ENCODE data around the gene WFDC10A. TPM values are rescaled to one million over a fixed set of nuclear protein-coding genes. Genes with fewer than 3 reads are reported as not detected.
"Not testable (repeated sequence)": the region's sequence is repeated elsewhere in the genome, so short reads cannot be mapped to it uniquely, and the experiment has no call there.

Gene WFDC10A
- total RNA-seq (2014; rRNA removed; shearing (Covaris generic)), result not detected in 2 replicates

DNA sequence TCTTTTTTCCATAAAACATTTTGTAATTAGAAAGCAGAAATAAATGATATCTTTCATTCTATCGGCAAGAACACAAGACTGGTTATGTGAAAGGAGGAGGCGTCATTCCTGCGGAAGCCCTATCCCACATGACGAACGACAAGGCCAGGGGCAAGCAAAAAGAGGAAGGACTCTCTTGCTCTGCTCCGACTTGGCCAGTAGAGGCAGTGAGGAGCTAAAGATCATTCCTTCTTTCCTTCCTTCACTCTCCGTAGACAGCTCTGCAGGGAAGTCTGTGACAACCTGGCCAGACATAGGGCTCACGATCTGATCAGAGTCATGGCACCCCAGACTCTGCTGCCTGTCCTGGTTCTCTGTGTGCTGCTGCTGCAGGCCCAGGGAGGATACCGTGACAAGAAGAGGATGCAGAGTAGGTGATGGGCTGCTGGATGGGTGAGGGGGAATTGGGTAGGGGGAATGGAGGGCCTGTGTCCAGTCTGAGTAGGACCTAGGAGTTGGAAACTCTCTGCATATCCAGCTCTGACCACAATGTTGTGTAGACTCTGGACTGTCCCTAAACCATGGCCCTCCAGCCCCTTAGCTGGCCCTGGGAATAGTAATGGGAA lies at the start of gene WFDC10A:
WFDC10A (plus strand) TSS at position 244 of the 605 bp plus-strand sequence; CDS start at position 319, 75 bp downstream.
- peak; percentile 38 for DNase-seq (ENCODE audit: low read depth)

DNA sequence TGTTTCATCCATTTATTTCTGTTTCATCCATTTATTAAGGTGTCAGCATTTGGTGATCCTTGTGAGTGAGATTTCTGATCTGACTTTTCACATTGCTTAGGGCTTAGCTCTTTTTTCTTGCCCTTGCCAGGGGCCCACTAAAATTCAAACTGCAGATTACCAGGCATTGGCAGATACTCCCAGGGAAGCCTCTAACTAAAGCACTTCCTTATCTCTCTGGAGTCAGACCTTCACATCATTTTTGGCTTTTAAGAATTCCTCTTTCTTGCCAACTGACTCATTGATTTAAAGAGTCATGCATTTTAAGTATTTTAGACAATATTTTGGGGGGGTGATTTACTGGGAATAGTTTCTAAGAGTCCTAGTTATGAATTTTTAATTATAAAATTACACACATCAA lies 47.8 kb upstream of the WFDC10A start:
- no peak for DNase-seq (ENCODE audit: low read depth)

DNA sequence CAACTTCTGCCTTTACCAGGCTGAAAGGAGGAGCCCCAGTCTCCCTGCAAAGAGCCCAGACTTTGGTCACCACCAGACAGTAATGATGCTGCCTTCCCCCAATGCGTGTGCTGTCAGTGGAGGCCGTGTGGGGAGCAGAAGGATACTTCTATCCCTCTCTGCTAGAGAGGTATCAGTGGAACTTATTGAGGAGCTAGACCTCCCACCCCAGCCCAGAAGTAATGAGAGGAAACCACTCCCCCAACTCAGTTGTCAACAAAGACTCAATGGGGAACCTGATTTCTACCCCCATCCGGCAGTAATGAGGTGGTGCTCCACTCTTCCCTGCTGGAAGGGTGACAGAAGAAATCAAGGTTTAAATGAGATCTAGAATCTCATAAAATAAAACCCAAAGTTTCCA lies 46.0 kb upstream of the WFDC10A start:
- DNase-seq (ENCODE audit: low read depth), result no peak

DNA sequence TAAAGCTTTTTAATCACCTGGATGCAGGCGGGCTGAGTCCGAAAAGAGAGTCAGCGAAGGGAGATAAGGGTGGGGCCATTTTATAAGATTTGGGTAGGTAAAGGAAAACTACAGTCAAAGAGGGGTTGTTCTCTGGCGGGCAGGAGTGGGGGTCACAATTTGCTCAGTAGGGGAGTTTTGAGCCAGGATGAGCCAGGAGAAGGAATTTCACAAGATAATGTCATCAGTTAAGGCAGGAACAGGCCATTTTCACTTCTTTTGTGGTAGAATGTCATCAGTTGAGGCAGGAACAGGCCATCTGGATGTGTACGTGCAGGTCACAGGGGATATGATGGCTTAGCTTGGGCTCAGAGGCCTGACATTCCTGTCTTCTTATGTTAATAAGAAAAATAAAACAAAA lies 45.2 kb upstream of the WFDC10A start:
- not testable (repeated sequence) for DNase-seq (ENCODE audit: low read depth)

DNA sequence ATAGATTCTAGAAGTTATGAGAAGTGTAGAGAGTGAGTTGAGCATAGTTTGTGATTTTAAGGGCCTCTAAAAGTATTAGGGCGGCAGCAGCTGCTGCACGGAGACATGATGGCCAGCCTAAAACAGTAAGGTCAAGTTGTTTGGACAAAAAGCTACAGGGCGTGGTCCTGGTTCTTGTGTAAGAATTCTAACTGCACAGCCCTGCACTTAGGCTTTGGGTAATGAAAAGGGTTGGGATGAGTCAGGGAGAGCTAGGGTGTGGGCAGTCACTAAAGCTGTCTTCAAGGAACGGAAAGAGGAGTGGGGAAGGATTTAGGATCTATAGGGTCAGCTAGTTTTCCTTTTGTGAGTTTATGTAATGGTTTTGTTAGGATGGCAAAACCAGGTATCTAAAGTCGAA lies 43.6 kb upstream of the WFDC10A start:
- DNase-seq (ENCODE audit: low read depth), result not testable (repeated sequence)

DNA sequence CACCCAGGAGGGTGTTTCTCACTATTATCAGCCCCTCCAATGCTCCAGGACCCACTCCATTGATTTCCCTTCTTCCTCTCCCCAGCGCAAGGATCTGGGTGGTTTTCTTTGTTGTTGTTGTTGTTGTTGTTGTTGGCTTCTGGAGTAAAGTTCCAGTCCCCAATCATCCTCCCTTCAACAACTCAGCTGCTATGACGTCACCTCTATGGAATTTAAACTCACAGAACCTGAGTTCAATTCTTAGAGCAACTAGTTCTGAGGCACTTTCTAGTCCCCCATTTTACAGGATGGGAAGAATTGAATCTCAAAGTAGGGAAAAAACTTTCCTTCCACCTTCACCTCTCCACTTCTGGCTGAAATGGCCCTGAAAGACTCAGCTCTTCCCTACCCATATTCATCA lies 40.7 kb upstream of the WFDC10A start:
- DNase-seq (ENCODE audit: low read depth), result no peak

DNA sequence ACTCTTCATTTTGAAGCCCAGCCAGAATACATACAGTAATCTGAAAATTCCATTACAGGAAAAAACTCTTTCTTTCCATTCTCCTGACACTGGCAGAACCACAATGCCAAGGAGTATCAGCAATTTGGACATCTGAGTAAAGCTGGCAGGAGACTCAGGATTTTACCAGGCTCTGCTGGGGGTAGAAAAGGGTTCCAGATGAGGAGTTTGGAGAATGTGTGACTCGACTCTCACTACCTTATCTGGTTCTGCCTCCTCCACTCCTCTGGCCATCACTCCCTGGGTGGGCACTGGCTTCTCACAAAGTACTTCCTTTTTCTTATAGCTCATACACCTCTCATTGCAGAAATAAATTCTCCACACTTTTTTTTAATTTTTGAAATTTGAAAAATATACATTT lies 39.8 kb upstream of the WFDC10A start:
- DNase-seq (ENCODE audit: low read depth), result peak; percentile 15

DNA sequence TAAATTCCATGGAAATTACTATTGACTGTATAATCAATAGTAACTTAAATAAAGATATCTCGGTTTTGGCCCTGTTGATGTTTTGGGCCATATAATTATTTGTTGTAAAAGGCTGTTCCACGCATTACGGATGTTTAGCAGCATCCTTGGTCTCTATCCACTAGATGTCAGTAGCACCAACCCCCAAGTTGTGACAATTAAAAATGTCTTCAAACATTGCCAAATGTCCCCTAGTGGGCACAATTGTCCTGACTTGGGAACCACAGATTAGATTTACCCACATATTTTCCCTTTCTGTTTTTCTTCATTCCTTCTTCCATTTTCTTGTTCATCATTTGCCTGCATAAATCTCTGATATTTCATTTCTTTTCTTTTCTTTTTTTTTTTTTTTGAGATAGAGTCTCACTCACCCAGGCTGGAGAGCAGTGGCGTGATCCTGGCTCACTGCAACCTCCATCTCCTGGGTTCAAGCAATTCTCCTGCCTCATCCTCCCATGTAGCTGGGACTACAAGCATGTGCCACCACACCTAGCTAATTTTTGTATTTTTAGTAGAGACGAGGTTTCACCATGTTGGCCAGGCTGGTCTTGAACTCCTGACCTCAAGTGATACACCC lies 36.9 kb upstream of the WFDC10A start:
- DNase-seq (ENCODE audit: low read depth), result peak; percentile 34

DNA sequence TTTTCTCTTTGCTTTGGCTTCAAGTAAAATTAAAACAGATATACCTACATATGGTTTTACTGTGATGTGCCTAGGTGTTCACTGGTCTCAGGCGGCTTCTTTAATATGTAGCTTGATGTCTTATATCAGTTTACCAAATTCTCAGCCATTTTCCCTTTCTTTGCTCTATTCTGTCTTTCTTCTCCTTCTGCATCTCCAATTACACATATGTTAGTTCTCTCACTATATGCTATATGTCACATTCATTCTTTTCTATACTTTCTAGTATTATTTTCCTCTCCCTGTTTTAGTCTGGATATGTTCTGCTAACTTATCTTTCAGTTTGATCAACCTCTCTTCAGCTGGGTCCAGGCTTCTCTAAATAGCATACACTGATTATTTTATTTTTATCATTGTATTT lies 36.0 kb upstream of the WFDC10A start:
- DNase-seq (ENCODE audit: low read depth), result no peak

DNA sequence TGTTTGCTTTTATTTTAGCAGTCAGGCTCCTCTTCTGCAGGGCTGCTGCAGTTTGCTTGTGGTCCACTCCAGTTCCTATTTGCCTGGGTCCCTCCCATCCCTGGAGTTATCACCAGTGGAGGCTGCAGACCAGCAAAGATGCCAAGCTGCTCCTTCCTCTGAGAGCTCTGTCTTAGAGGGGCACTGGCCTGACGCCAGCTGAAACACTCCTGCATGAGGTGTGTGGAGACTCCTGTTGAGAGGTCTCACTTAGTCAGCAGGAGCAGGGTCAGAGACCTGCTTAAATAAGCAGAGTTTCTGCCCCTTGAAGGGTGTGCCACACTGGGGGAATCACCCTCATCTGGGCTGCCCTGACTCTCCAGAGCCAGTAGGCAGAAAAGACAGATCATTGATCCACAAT lies 34.3 kb upstream of the WFDC10A start:
- no peak for DNase-seq (ENCODE audit: low read depth)

DNA sequence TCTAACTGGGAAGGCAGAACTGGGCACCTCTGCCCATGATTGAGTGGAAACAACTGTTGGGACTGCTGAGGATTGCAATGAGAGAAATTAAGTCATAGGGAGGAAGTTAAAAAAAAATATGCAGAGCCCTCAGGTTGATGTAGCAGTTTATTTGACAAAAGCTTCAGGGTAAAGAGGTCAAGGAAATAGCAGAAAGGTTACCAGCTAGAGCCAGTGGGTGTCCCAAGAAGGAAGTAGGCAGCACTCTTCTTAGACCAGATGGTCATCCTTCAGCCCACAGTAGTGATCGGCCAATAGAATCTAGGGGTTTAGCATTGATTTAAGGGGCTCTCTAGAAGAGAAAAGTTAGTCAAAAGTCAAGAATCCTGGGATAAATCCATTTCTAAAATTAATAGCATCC lies 21.7 kb upstream of the WFDC10A start:
- DNase-seq (ENCODE audit: low read depth), result no peak

DNA sequence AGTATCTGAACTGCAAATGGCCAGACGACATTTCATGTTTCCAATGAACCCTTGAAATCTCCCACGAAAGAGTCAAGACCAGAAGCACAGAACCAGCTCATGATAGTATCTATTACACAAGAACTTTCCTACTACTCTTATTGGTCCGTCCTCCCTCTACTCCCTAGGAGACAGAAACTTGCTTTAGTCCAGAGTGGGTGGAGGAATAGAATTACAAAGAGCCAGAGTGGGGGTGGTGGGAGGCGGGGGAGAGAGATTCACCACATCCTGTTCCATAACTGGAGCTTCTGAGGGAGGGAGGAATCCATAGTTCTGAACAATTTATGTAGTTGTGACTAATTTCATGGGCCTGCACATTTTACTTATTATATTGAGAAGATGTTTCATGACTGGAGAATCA lies 18.5 kb upstream of the WFDC10A start:
- peak; percentile 52 for DNase-seq (ENCODE audit: low read depth)

DNA sequence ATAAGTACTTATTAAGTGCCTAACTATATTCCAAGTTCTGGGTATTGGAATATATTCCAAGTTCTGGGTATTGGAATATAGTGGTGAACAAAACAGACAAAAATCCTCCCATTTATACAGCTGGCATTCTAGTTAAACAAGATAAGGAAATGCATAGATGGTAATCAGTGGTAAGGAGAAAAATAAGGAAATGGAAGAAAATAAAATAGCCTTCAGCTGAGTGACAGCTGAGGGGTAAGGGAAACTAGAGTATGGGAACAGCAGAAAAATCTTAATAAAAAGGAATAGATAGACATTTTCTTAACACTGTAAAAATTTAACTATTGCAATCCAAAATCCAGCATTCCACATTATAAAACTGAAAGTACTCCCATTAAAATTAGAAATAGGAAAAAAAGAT lies 17.2 kb upstream of the WFDC10A start:
- DNase-seq (ENCODE audit: low read depth), result no peak

DNA sequence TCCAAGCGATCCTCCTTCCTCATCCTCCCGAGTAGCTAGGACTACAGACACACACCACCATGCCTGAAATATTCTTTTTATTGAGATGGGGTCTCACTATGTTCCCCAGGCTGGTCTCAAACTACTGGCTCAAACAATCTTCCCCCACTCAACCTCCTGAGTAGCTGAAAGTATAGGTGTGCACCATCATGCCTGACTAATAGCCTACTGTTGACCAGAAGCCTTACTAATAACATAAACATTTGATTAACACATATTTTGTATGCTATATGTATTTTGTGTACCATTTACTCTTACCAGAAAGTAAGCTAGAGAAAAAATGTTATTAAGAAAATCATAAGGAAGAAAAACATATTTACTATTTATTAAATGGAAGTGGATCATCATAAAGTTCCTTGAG lies 11.9 kb upstream of the WFDC10A start:
- no peak for DNase-seq (ENCODE audit: low read depth)

DNA sequence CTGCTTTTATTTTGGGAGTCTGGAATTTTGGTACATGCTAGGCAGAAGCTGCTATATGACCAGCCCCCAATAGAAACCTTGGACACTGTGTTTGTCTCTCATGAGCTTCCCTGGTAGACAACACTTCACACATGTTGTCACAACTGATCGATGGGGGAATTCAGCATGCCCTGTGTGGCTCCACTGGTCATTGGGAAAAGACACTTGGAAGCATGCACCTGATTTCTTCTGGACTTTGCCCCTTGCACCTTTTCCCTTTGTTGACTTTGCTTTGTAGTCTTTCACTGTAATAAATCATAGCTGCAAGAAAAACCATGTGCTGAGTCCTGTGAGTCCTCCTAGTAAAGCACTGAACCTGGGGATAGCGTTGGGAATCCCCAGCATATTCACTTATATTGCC lies 7.9 kb upstream of the WFDC10A start:
- no peak for DNase-seq (ENCODE audit: low read depth)

DNA sequence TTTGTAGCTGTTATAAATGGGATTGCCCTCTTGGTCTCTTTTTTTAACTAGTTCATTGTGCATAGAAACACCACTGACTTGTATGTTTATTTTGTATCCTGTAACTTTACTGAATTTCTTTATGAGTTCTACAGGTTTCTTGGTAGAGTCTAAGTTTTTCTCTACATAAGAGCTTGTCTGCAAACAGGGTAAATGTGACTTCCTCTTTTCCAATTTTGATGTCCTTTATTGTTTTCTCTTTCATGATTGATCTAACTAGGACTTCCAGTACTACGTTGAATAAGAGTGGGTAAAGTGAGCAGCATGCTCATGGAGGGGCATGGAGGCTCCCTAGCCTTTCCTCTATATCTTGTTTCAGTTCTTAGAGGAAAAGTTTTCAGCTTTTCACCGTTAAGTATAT lies 3.0 kb upstream of the WFDC10A start:
- no peak for DNase-seq (ENCODE audit: low read depth)

DNA sequence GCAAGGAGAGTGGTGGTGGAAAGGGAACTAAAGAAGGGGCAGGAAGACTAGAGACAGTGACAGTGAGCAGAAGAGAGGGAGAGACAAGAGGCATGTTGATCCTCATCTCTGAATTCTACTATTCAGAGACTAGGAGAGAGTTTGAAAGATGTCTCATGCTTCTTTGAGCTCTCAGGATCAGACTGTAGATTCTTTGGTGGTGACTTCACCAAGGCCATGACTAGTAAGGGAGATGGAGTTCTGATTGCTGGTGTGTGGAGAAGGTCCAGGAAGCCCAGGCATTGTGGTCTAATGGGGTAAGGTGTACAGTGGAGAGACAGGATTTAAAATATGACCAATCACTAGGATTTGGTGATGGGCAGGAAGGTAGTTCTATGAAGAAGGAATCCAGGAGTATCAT lies 832 bp downstream of the WFDC10A start:
- no peak for DNase-seq (ENCODE audit: low read depth)

DNA sequence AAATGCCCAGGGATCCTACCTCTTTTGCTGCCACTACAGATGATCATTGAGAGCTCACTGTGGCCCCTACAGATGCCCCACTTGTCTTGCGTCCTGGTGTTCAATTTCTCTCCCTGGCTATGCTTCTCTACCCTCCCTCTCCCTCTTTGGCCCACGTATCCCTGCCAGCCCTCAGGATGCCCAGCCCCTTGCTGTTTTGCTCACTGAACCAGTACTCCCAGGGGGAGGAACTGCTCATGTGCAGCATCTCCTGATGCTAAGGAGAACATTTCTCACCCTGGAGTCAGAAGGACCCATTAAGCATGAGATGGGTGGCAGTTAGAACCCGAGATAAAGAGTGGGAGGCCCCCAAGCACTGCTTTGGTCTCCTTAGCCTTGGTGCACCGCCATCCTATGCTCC lies 1.6 kb downstream of the WFDC10A start, which contains the start of gene WFDC9:
WFDC9 (minus strand) TSS at position 101 of the 400 bp plus-strand sequence. CDS start 21,103 bp downstream, outside the sequence.
- DNase-seq (ENCODE audit: low read depth), result no peak

DNA sequence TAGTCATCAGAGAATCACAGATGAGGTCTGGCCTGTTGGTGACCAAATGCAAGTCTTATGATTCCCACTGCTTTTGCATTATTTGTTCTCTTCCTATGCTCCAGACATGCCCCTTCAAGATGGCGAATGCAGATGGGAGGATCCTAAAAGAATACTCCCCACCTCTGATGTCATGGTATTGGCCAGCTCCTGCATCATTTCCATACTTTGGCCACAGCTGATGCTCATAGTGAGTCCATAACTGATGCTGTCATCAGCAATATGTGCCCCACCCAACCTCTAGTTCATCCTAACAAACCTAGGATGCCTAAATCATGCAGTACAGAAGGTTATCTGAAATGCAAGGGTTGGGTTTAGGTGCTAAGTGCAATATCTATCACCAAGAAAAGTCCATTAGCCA lies 7.0 kb downstream of the WFDC10A start:
- no peak for DNase-seq (ENCODE audit: low read depth)

DNA sequence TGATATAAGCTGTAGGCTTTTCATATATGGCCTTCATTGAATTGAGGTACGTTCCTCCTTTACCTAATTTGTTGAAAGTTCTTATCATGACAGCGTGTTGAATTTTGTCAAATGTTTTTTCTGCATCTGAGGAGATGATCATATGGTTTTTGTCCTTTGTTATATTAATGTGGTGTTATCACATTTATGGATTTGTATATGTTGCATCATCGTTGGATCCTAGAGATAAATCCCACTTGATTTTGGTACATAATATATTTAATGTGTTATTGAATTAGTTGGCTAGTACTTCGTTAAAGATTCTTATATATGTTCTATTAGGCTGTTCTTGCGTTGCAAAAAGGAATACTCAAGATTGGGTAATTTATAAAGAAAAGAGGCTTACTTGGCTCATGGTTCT lies 10.1 kb downstream of the WFDC10A start:
- DNase-seq (ENCODE audit: low read depth), result no peak

DNA sequence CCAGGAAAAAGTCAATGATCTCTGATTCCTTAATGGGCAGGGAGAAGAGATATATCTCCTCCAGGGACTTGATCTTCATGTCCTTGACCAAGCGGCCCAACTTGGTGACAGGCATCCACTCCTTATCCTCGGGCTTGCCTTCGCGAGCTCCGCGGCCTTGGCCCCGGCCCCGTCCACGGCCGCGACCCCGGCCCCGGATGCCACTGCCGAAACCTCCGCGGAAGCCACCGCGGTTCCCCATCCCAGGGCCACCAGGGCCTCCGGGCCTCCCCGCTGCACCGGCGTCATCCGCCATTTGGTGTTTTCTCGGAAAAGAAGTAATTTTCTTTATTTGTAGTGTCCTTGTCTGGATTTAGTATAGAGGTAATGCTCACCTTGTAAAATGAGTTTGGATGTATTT lies 11.5 kb downstream of the WFDC10A start:
- not testable (repeated sequence) for DNase-seq (ENCODE audit: low read depth)

DNA sequence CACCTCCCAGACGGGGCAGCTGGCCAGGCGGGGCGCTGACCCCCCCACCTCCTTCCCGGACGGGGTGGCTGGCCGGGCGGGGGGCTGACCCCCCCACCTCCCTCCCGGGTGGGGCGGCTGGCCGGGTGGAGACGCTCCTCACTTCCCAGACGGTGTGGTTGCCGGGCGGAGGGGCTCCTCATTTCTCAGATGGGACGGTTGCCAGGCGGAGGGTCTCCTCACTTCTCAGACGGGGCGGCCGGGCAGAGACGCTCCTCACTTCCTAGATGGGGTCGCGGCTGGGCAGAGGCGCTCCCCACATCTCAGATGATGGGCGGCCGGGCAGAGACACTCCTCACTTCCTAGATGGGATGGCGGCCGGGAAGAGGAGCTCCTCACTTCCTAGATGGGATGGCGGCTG lies 16.3 kb downstream of the WFDC10A start:
- not testable (repeated sequence) for DNase-seq (ENCODE audit: low read depth)

DNA sequence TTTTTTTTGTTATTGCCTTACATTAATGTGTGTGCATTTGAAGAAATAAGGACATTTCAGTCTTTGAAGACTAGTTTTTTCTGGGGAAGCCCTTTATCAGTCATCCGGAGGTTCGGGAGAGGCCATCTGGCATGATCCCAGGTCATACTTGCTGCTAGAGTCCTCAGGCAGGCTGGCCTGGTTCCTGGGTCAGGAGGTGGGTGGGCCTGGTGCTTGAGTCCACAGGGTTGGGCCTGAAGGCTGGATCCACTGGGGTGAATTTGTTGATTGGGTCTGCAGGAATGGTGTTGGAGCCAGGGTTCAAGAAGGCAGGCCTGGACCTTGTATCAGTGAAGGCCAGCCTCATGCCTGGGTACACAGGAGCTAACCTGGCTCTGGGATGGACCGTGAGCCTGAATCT lies 17.3 kb downstream of the WFDC10A start:
- no peak for DNase-seq (ENCODE audit: low read depth)

Measured in Daoy (cell line).